ENCODE measurements around the gene PLXNA4.

Gene PLXNA4

DNA sequence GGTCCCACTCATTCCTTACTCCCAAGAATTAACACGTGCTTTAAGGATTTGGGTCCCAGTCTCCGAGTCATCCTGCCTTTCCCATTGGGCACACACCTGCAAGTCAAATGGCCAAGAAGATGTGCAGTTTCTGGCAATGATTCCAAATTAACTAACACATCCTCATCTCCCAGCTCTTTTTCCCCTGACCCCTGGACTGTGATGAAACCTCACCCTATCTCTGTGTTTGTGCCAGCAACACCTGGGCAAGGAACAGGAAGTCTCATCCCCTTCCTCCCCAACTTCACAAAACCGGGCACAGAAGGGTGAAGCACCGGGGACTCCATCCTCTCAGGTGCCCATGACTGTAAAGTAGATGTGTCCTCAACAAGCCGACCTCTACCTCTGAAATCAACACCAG, 54.8 kb downstream of the PLXNA4 start:
- Histone ChIP-seq H3K36me3 (ENCODE audit: control insufficient read depth, insufficient read depth, low read length) (no peaks in the 10 kb centered on the region), H3K4me1 (ENCODE audit: control insufficient read depth, insufficient read depth, low read length) (no peaks in the 10 kb centered on the region), H3K4me3 (ENCODE audit: insufficient read depth, low read depth, low read length) (no peak overlapping the region), H3K9me3 (ENCODE audit: control insufficient read depth, low read length) (no peaks in the 10 kb centered on the region), H3K27ac (ENCODE audit: insufficient read depth, low read depth, low read length, poor library complexity, severe bottlenecking) (no peak overlapping the region), H3K27me3 (ENCODE audit: control insufficient read depth, insufficient read depth, low read length, poor library complexity, severe bottlenecking) (no peaks in the 10 kb centered on the region)
- WGBS, 2 experiments = 91% methylated on average over 5 of the region's 5 CpGs

DNA sequence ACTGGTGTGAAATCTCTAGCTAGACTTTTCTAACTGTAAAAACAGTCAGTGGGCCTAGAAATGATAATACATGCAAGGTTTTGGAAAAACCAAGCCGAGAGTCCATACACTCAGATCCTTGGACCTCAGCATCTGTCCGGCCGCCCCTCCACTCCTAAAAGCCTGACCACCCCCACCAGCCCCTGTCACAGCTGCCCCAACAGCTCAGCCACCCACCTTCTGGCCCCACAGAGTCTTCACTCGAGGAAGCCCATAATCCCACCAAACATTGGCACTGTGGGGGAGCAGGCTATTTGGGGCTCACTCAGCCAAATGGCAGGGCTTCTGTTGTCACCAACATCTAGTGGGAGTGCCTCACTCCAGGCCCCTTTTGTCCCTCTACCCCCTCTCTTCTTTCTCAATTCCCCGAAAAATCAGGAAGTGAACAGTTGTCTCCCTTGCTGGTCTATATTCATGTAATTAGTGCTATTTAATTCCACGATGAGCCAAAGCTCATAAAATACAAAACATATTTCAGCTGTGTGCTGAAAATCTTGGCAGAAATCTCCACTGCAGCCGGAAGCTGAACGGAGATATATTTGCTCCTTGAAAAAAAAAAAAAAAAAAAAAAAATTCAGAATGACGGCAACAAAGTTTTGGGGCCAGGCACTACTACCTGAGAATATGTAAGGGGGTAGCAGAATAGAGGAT, 55.5 kb downstream of the PLXNA4 start:
- Histone ChIP-seq H3K27ac (ENCODE audit: insufficient read depth, low read depth, low read length, poor library complexity, severe bottlenecking) (no peak overlapping the region), H3K36me3 (ENCODE audit: control insufficient read depth, insufficient read depth, low read length) (no peaks in the 10 kb centered on the region), H3K4me1 (ENCODE audit: control insufficient read depth, insufficient read depth, low read length) (no peaks in the 10 kb centered on the region), H3K9me3 (ENCODE audit: control insufficient read depth, low read length) (no peaks in the 10 kb centered on the region), H3K4me3 (ENCODE audit: insufficient read depth, low read depth, low read length) (no peak overlapping the region), H3K27me3 (ENCODE audit: control insufficient read depth, insufficient read depth, low read length, poor library complexity, severe bottlenecking) (no peaks in the 10 kb centered on the region)
- 67 to 75% methylated on average over 8 of the region's 9 CpGs for WGBS, 2 experiments

DNA sequence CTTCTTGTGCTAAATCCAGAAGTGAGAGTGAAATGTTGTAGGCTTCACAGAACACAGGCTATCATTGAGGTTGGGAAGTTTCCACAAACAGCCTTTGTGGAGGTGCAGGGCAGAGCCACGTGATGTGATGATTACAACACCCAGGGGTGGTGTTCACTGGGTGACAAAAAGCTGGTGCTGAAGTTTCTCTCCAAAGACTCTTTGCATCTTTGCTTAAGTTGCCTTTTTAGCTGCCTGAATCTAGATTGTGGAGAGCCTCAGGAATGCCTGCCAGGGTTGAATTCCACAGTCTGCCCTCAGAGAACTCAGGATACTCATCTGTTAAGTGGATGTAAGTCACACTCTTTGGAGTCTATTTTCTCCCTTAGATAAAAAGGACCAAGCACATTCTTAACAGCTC, 56.3 kb downstream of the PLXNA4 start:
- no peak overlapping the region for H3K4me3 ChIP-seq (ENCODE audit: insufficient read depth, low read depth, low read length)
- no peaks in the 10 kb centered on the region for H3K9me3 ChIP-seq (ENCODE audit: control insufficient read depth, low read length)
- H3K36me3 ChIP-seq (ENCODE audit: control insufficient read depth, insufficient read depth, low read length) = no peaks in the 10 kb centered on the region
- H3K27me3 ChIP-seq (ENCODE audit: control insufficient read depth, insufficient read depth, low read length, poor library complexity, severe bottlenecking) = no peaks in the 10 kb centered on the region
- H3K4me1 ChIP-seq (ENCODE audit: control insufficient read depth, insufficient read depth, low read length) = no peaks in the 10 kb centered on the region
- 88 to 90% methylated on average over 1 of the region's 1 CpG for WGBS, 2 experiments
- no peak overlapping the region for H3K27ac ChIP-seq (ENCODE audit: insufficient read depth, low read depth, low read length, poor library complexity, severe bottlenecking)

DNA sequence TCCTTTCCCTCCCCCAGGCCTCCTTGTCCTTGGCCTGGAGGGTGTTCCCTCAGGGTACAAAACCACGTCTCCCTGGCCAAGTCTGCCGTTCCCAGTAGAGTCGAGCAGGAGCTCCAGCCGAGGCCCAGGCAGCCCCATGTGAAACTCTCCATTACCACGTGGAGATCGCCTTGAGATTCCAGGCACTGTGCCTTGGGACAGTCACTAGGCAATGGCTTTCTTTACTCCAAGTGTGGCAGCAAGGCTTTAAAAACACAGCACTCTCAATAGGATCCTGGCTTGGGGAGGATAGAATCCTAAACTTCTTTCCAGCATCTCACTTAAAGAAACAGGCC, 57.5 kb downstream of the PLXNA4 start:
- 90 to 96% methylated on average over 6 of the region's 6 CpGs for WGBS, 2 experiments
- no peaks in the 10 kb centered on the region for H3K4me1 ChIP-seq (ENCODE audit: control insufficient read depth, insufficient read depth, low read length)
- H3K27ac ChIP-seq (ENCODE audit: insufficient read depth, low read depth, low read length, poor library complexity, severe bottlenecking) = no peak overlapping the region
- H3K9me3 ChIP-seq (ENCODE audit: control insufficient read depth, low read length) = no peaks in the 10 kb centered on the region
- H3K4me3 ChIP-seq (ENCODE audit: insufficient read depth, low read depth, low read length) = no peak overlapping the region
- no peaks in the 10 kb centered on the region for H3K27me3 ChIP-seq (ENCODE audit: control insufficient read depth, insufficient read depth, low read length, poor library complexity, severe bottlenecking)
- no peaks in the 10 kb centered on the region for H3K36me3 ChIP-seq (ENCODE audit: control insufficient read depth, insufficient read depth, low read length)

DNA sequence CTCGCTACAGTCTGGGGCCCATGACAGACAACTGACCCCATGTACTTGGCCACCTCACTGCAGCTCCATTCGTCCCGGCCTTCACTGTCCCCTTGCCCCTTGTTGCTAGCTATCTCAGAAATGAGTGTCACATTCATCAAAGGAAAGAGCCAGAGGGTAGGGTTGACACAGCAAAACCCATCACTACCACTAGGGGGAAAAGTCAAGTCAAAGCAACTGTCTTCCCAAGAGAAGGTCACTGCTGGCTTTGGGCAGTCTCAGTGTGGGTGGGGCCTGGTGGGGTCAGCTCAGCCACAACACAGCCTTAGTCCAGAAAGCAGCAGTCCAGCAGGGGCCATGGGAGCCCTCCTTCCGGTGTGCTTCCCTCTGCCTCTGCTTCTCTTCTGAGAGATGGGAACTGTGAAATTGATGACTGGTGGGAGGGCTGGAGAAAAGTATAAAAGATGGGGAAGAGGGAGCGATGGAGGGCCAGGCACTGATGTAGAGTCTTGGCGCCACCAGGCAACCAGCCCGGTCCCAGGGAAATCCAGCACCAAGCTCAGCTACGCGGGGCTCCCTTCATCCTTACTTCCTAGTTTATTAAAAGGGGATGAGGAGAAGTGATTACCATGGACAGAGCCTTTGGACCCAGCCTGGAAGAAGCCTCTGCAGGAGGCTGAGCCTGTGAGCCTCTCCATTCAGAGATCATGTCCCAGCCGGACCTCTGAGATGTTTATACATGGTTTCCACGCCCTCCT, 58.0 kb downstream of the PLXNA4 start:
- Histone ChIP-seq H3K27ac (ENCODE audit: insufficient read depth, low read depth, low read length, poor library complexity, severe bottlenecking) (no peak overlapping the region), H3K4me1 (ENCODE audit: control insufficient read depth, insufficient read depth, low read length) (no peaks in the 10 kb centered on the region), H3K27me3 (ENCODE audit: control insufficient read depth, insufficient read depth, low read length, poor library complexity, severe bottlenecking) (no peaks in the 10 kb centered on the region), H3K4me3 (ENCODE audit: insufficient read depth, low read depth, low read length) (no peak overlapping the region), H3K36me3 (ENCODE audit: control insufficient read depth, insufficient read depth, low read length) (no peaks in the 10 kb centered on the region), H3K9me3 (ENCODE audit: control insufficient read depth, low read length) (no peaks in the 10 kb centered on the region)
- 87 to 88% methylated on average over 11 of the region's 11 CpGs for WGBS, 2 experiments

DNA sequence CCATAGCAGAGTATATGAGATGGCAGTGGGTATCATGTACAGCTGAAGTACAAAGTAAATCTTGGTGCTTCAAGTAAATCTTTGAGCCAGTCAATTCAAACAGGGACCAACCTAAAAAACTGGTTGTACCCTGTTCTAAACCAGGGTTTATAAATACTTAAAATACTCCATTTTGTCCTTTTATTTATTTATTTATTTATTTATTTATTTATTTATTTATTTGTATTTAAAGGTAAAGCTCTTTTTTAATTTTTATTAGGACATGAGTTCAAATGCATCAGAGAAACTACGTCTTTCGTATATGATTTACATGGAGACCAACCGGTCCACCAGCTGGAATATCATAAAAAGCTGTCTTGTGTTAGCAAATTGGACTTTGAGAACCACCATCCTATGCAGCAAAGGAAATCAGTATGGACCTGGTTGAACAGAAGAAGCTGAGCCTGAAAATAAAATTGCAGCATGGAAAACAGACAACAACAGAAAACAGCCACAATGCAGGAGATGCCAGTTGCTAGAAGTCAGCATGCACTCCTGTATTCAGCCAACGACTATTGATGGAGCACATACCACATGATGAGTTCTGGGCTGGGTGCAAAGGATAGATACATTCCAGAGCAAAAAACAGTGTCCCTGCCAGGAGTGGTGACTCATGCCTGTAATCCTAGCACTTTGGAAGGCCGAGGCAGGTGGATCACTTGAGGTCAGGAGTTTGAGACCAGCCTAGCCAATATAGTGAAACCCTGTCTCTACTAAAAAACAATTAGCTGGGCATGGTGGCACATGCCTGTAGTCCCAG, 60.0 kb downstream of the PLXNA4 start:
- Histone ChIP-seq H3K4me3 (ENCODE audit: insufficient read depth, low read depth, low read length) (no peak overlapping the region), H3K4me1 (ENCODE audit: control insufficient read depth, insufficient read depth, low read length) (no peaks in the 10 kb centered on the region), H3K27ac (ENCODE audit: insufficient read depth, low read depth, low read length, poor library complexity, severe bottlenecking) (no peak overlapping the region), H3K36me3 (ENCODE audit: control insufficient read depth, insufficient read depth, low read length) (no peaks in the 10 kb centered on the region), H3K27me3 (ENCODE audit: control insufficient read depth, insufficient read depth, low read length, poor library complexity, severe bottlenecking) (no peaks in the 10 kb centered on the region), H3K9me3 (ENCODE audit: control insufficient read depth, low read length) (no peaks in the 10 kb centered on the region)
- 86 to 89% methylated on average over 5 of the region's 5 CpGs for WGBS, 2 experiments

DNA sequence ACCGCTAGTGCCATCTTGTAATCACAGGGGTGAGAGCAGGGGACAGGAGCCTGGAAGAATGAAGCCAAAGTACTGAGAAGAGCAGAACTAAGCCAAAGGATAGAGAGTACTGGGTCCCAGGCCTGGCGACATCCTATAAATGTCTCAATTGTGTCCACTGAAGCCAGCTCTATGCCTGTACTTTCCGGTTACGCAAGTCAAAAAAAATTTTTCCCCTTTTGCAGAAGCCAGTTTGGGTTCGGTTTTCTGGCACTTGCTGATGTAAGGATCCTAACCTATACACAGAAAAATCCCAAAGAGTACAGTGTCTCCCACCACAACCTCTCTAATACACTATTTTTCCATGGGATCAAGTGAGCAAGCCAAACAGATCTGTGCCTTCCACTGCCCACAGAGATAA, 61.1 kb downstream of the PLXNA4 start:
- no peak overlapping the region for H3K4me3 ChIP-seq (ENCODE audit: insufficient read depth, low read depth, low read length)
- 90 to 96% methylated on average over 5 of the region's 5 CpGs for WGBS, 2 experiments
- no peaks in the 10 kb centered on the region for H3K4me1 ChIP-seq (ENCODE audit: control insufficient read depth, insufficient read depth, low read length)
- no peaks in the 10 kb centered on the region for H3K36me3 ChIP-seq (ENCODE audit: control insufficient read depth, insufficient read depth, low read length)
- H3K9me3 ChIP-seq (ENCODE audit: control insufficient read depth, low read length) = no peaks in the 10 kb centered on the region
- no peaks in the 10 kb centered on the region for H3K27me3 ChIP-seq (ENCODE audit: control insufficient read depth, insufficient read depth, low read length, poor library complexity, severe bottlenecking)
- no peak overlapping the region for H3K27ac ChIP-seq (ENCODE audit: insufficient read depth, low read depth, low read length, poor library complexity, severe bottlenecking)

DNA sequence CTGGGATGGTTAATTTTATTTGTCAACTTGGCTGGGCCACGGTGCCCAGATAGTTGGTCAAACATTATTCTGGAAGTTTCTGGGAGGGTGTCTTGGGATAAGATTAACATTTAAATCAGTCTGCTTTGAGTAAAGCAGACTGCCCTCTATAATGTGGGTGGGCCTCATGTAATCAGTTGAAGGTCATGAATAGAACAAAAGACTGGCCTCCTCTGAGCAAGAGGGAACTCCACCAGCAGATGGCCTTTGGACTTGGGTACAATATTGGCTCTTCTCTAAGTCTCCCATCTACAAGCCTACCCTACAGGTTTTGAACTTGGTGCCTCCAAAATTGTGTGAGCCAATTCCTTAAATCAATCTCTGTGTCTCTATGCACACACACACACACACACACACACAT, 61.8 kb downstream of the PLXNA4 start:
- H3K36me3 ChIP-seq (ENCODE audit: control insufficient read depth, insufficient read depth, low read length) = no peaks in the 10 kb centered on the region
- peaks cover 5% of the 10 kb centered on the region for H3K4me1 ChIP-seq (ENCODE audit: control insufficient read depth, insufficient read depth, low read length)
- H3K27me3 ChIP-seq (ENCODE audit: control insufficient read depth, insufficient read depth, low read length, poor library complexity, severe bottlenecking) = no peaks in the 10 kb centered on the region
- WGBS, 2 experiments = 100% methylated on average over 1 of the region's 1 CpG
- no peaks in the 10 kb centered on the region for H3K9me3 ChIP-seq (ENCODE audit: control insufficient read depth, low read length)
- no peak overlapping the region for H3K27ac ChIP-seq (ENCODE audit: insufficient read depth, low read depth, low read length, poor library complexity, severe bottlenecking)
- no peak overlapping the region for H3K4me3 ChIP-seq (ENCODE audit: insufficient read depth, low read depth, low read length)

DNA sequence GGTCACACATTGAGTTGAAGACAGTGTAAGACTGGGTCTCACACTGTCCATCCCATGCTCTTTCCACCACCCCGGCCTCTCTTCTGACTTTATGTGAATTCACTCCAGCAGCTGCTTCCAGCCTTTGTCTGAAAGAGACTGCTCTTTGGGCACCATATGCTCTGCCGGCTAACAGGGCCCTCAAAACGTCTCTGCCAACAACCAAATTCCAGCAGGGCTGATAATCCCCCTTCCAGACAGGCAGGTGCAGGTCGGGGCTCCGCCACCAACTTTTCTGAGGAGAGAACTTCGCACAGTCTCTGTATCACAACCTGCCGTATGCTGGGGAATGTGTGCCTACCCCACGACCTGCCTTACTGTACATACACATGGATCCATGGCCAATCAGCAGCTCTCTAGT, 64.3 kb downstream of the PLXNA4 start:
- H3K4me3 ChIP-seq (ENCODE audit: insufficient read depth, low read depth, low read length) = no peak overlapping the region
- peaks cover 5% of the 10 kb centered on the region for H3K4me1 ChIP-seq (ENCODE audit: control insufficient read depth, insufficient read depth, low read length)
- H3K27ac ChIP-seq (ENCODE audit: insufficient read depth, low read depth, low read length, poor library complexity, severe bottlenecking) = no peak overlapping the region
- H3K27me3 ChIP-seq (ENCODE audit: control insufficient read depth, insufficient read depth, low read length, poor library complexity, severe bottlenecking) = no peaks in the 10 kb centered on the region
- no peaks in the 10 kb centered on the region for H3K36me3 ChIP-seq (ENCODE audit: control insufficient read depth, insufficient read depth, low read length)
- H3K9me3 ChIP-seq (ENCODE audit: control insufficient read depth, low read length) = no peaks in the 10 kb centered on the region
- 88 to 91% methylated on average over 8 of the region's 8 CpGs for WGBS, 2 experiments

DNA sequence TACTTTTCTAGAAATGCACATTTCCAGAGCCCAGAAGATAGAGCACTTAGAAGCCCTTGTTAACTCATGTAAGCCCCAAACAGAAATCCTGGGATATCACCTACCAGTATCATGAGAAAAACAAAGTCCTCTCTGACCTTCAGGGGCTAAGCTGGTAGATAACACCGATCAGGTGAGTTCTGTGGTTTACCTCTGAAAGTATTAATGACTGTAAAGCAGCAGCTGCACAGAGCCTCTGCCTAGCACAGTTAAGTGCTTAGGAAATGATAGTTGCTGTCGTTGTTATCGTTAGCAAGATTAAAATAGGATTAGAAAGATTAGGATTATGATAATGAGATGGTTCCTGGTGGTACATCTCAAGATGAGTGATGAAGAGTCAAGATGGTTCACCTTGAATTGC, 64.9 kb downstream of the PLXNA4 start:
- H3K27me3 ChIP-seq (ENCODE audit: control insufficient read depth, insufficient read depth, low read length, poor library complexity, severe bottlenecking) = no peaks in the 10 kb centered on the region
- H3K36me3 ChIP-seq (ENCODE audit: control insufficient read depth, insufficient read depth, low read length) = no peaks in the 10 kb centered on the region
- no peak overlapping the region for H3K4me3 ChIP-seq (ENCODE audit: insufficient read depth, low read depth, low read length)
- WGBS, 2 experiments = 94 to 97% methylated on average over 3 of the region's 3 CpGs
- no peak overlapping the region for H3K27ac ChIP-seq (ENCODE audit: insufficient read depth, low read depth, low read length, poor library complexity, severe bottlenecking)
- no peaks in the 10 kb centered on the region for H3K9me3 ChIP-seq (ENCODE audit: control insufficient read depth, low read length)
- H3K4me1 ChIP-seq (ENCODE audit: control insufficient read depth, insufficient read depth, low read length) = peaks cover 5% of the 10 kb centered on the region

Data from ectodermal cell (in vitro differentiated cells).